GM12875 (cell line): ENCODE measurements around the gene ANP32A.
"Not testable (repeated sequence)": the region's sequence is repeated elsewhere in the genome, so short reads cannot be mapped to it uniquely, and the experiment has no call there.

Experiments
- H3K4me3 ChIP-seq: one replicate; pipeline ENCODE4 v1.5.1; 2011; ENCODE audit warnings: low read depth, low read length, control low read depth
- TF ChIP-seq, protein P1 (sequence below): IDR thresholded peaks from 2 replicates; pipeline ENCODE4 v1.5.1; 2011; ENCODE audit warnings: low read depth, mild to moderate bottlenecking, control low read depth, inconsistent platforms, low read length, moderate library complexity, borderline replicate concordance; ENCODE audit not compliant: insufficient read depth

ANP32A gene

GRCh38 chr15:68820295-68821189 is at the start of gene ANP32A:
TSS of gene ANP32A (minus strand) at chr15:68820895. CDS start at chr15:68820751, 144 bp downstream.
- TF ChIP-seq, protein P1, sequence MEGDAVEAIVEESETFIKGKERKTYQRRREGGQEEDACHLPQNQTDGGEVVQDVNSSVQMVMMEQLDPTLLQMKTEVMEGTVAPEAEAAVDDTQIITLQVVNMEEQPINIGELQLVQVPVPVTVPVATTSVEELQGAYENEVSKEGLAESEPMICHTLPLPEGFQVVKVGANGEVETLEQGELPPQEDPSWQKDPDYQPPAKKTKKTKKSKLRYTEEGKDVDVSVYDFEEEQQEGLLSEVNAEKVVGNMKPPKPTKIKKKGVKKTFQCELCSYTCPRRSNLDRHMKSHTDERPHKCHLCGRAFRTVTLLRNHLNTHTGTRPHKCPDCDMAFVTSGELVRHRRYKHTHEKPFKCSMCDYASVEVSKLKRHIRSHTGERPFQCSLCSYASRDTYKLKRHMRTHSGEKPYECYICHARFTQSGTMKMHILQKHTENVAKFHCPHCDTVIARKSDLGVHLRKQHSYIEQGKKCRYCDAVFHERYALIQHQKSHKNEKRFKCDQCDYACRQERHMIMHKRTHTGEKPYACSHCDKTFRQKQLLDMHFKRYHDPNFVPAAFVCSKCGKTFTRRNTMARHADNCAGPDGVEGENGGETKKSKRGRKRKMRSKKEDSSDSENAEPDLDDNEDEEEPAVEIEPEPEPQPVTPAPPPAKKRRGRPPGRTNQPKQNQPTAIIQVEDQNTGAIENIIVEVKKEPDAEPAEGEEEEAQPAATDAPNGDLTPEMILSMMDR: no peak
- H3K4me3 ChIP-seq: peak within 1 kb of the TSS; percentile 94

GRCh38 chr15:68868296-68868695 is 47.6 kb upstream of the ANP32A start:
- no peak overlapping the region for H3K4me3 ChIP-seq

GRCh38 chr15:68862415-68862814 is 41.7 kb upstream of the ANP32A start:
- TF ChIP-seq, protein P1: no peak

More at GRCh38 chr15:68868296-68868695, 47.6 kb upstream of the ANP32A start:
- TF ChIP-seq, protein P1: no peak

DNA sequence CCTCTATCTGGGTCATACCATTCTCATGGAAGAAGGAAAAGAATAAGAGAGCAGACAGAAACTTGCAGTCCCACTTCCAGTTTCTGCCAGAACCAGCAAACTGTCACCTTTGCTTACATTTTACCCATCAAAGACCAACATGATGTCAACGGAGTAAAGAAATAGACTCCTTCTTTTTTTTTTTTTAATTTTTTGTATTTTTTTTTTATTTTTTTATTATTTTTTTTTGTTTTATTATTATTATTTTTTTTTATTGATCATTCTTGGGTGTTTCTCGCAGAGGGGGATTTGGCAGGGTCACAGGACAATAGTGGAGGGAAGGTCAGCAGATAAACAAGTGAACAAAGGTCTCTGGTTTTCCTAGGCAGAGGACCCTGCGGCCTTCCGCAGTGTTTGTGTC is 38.0 kb upstream of the ANP32A start:
- H3K4me3 ChIP-seq: not testable (repeated sequence)

More at GRCh38 chr15:68862415-68862814, 41.7 kb upstream of the ANP32A start:
- no peak overlapping the region for H3K4me3 ChIP-seq

GRCh38 chr15:68857443-68857842 is 36.7 kb upstream of the ANP32A start:
- H3K4me3 ChIP-seq: not testable (repeated sequence)

DNA sequence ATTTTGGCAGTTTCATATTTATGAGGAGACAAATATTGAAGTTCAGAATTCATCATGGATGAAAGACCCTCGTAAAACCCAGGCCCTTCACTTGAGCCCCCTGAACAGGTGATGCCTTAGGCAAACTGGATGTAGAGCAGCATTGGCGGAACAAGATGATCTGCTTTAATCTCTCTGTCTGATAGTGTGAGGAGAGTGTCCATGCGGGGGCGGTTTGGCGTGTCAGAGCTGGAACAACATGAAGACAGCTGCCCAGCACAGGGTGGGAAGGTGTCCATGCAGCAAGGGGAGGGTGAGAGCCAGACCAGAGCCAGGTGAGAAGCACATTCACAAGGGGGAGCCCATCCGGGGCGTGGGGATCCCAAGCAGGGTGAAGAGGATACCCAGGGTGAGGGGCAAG is 31.8 kb upstream of the ANP32A start:
- no peak overlapping the region for H3K4me3 ChIP-seq

GRCh38 chr15:68851971-68852370 is 31.3 kb upstream of the ANP32A start:
- H3K4me3 ChIP-seq: no peak overlapping the region
- TF ChIP-seq, protein P1: no peak

More for the DNA sequence above, 31.8 kb upstream of the ANP32A start:
- TF ChIP-seq, protein P1: no peak

DNA sequence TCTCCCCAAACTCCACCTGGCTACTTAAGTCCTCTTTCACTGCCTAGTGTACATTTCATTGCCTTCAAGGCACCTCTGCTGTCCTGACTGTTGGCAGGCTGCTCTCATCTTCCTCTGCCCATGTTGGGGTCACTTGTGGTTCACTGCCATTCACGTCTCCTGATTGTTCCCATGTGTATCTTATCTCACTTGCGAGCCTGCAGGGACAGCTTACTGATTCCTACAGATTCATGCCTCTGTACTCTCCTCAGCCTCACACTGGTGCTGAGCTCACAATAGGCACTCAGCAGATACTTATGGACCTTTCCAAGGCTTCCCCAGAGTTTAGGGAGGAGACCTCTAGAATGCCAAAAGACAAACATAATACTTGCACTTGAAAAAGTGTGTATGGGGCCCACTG is 28.8 kb upstream of the ANP32A start:
- TF ChIP-seq, protein P1: no peak
- no peak overlapping the region for H3K4me3 ChIP-seq
